Measurements from ENCODE around the gene SLC35F1.
A peak's percentile ranks its signal among the peaks of the same experiment; 100 is the strongest.

The SLC35F1 gene

DNA sequence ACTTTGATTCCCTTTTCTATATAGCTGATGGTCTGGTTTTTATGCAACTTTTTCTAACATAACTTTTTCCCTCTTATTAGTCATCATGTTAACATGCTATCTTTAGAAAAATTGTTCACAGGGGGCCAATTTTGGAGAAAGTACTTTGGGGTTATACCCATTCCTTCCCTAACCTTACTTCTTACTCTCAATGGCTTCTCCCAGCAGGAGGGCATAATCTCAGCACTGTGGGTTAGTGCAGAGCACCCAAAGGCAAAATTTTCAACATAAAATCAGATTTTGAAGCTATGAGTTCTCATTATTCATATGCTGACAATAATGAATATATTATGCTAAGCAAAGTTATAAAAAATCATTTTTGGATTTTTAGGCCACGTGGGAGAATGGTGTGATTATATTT, 299.2 kb downstream of the SLC35F1 start:
- no peak for DNase-seq

DNA sequence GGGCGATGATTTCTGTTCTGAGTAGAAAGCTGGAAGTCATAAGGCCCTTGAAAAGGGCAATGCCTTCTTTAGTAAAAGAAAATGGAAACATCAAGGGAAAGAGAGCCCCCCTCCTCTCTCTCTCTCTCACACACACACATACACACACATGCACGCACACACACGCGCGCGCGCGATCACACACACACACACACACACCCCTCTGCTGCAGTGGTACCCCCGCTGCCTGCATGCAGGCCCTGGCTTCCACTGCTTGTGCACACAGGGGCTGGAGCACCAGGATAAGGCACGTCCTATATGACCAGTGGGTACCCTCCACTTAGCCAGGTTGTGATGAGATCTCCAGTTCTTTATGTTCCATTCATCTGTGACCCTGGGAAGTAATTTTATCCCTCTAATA, 300.9 kb downstream of the SLC35F1 start:
- no peak for DNase-seq

DNA sequence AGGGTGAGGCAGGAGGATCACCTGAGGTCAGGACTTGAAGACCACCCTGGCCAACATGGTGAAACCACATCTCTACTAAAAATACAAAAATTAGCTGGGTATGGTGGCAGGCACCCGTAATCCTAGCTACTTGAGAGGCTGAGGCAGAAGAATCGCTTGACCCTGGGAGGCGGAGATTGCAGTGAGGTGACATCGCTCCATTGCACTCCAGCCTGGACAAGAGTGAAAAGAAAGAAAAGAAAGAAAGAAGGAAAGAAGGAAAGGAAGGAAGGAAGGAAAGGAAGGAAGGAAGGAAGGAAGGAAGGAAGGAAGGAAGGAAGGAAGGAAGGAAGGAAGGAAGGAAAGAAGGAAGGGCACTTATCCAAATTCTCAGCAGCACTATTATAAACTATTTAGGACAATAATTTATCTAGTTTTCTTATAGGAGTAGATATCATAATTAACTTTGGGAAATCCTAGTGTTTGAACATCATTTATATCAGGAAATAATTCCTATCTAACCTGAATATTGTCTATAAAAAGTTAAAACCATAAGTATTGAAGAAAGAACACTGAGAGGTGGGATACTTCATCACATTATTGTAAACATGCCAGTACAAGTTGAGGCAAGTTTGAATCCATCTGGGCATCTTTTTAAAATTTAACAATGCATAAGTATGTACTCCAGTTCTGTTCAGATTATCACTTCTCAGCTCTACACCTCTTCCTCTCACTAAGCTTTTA, 305.5 kb downstream of the SLC35F1 start:
- no peak for DNase-seq

DNA sequence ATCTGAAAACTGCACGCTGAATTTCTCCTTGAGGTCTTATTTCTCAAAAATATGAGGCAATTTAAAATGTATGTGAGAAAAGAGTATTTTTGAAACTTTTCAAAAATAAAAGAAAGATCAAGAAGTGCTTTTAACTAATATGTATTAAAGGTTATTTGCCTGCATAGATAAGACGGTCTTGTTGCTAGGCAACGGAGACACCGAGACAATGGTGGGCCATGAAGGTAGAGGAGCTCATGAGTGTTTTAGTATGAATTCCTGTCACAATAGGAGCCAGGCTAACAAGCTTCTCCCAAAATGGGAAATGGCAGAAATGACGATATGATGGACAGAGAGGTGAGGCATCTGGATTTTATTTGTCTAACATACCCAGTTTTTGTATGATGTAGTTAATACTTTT, 308.2 kb downstream of the SLC35F1 start:
- no peak for DNase-seq

DNA sequence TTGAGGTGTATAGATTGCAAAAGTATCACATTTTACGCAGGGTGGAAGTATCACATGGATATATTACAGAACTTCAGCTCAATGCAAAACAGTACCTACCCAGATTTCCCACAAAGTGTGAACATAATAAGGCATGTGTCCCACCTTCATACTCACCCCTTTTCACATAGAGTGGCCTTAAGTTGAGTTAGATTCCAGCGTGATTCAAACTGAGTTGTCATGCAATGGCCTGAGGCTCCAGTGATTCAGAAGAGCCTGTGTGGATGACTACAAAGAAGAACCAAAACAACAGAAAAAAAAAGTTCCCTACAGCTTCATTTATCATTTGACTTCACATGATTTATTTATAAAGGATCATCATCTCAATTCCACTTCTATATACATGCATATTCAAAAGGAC, 309.7 kb downstream of the SLC35F1 start:
- DNase-seq, result no peak

DNA sequence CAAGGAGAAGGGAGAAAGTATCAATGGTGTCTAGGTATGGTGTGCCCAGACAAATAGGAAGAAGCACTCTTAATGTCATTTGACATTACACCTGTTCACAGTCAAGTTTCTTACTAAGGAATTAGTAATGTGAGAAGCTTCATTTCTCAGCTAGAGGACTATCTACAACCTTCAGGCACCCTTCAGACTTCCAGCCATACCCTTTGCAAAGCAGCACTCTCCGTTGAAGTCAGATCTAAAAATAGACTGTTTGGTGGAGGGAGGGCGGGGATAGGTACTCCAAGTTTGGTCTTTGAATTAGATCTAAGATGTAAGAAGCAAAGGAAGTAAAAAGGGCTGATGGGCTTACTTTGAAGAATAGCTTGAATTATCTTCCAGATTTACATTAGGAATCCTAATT, 311.1 kb downstream of the SLC35F1 start:
- DNase-seq, result no peak

DNA sequence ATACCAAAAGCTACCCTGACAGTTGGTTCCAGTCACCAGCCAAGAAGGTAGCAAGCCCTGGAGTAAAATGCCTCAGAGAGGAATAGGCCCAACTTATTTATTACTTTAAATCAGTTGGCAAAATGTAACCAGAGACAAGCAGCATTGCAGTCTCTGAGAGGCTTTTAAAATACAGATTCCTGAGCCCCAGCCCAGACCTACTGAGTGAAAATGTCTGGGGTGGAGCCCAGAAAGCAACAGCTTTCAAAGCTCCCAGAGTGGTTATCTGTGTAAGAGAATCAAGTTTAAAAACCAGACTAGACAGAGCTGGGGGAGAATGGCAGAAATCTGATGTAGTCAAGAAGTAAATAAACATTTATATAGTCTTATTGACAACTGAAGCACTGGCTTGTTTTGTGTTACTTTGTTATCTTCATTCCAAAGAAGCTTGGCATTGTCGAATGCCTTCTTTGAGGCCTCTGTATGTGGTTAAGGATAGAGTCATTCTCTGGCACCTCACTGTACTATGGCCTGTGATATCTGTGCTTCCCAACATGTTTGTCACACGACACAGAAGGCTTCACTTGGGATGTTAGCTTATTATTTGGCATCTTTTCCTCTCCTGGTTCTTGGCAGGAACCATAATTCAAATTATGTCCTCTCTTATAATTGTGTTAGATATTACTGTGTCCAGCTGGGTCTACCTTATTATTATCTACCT, 313.5 kb downstream of the SLC35F1 start:
- no peak for DNase-seq

DNA sequence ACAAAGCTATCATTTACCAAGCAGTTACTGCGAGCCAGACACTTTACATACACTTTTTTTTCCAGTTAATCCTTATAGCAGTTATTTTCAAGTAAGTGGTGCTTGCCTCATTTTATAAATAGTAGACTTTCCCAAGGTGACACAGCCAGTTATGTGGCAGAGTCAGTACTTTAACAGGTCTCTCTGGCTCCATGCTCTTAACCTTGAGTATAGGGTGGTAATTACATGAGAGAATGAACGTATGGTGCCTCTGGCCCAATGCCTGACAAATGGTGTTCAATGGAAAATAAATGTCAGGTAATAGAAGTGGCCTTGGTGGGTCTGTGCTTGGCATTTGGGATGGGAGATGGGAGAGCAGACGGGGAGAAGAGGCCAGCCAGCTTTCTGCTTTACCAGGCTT, 316.3 kb downstream of the SLC35F1 start:
- DNase-seq, result no peak

DNA sequence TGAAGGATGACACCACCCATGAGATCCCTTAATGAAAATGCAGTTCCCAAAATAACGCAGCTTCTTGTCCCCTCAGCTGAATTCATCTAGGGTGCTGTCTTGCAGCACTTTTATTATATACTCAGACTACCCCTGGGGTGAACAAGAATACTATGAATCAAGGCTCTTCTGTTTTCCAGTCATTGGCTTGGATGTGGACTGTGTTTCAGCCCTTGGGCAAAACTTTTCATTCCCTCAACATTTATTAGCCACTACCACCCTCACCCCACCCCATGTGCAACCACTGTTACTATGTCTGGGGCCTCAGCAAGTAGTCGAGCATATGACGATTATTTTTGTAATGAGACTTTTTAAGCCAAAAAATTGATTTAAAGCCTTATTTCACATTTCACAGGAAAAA, 321.8 kb downstream of the SLC35F1 start:
- DNase-seq, result no peak

DNA sequence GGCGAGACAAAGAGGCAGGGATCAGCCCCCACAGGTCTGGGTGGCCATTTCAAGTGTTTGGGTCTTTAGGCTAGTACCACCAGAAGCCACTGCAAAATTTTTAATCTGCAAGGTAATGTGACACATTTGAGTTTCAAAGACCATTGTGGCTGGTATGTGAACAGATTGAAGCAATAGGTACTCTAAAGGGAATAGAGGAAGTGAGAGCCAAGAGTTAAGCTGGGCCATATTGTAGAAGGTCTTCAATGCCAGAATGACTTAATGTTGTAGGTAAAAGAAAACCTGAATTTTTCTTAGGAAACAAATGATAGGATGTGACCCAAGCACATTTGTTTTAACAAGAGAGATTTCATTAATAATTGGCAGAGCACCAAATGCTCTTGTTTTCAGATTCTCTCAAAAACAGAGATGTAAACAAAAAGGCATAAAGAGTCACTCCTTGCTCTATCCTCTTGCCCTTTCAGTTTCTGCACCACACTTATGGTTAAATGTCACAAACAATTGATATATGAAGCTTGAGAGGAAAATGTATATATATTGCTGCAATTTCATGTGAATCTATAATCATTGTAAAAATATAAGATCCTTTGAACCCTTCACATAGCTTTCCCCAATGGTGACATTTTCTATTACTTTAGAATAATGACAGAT, 333.9 kb downstream of the SLC35F1 start:
- no peak for DNase-seq

DNA sequence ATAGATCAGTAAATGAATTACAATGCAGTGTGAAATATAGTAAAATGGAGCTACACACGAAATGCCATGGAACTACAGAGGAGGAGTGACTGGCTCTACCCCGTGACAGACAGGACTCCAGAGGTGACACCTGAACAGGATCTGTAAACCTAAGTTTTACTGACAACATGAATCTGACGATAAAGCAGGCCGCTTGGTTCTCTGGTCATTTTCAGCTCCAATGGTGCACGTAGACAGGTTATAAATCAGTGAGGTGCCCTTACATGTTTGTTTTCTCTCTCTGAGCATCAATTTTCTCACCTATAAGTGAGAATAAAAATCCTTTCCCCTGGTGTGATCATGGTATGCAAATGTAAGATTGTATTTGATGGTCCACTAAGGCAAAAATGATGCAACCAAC, 339.3 kb downstream of the SLC35F1 start:
- DNase-seq, result no peak

DNA sequence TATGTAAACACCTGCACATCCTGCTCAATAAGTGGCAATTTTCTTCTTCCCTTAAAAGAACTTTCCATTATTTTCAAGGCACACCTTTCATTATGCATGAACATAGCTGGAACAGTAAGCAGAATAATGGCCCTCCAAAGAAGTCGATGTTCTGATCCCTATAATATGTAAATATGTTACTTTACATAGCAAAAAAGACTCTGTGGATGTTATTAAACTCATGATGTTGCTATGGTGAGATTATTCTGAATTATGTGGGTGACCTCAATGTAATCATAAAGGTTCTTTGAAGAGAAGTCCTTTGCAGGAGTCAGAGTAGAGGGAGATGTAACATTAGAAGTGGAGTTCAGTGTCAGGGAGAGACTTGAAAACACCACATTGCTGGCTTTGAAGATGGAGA, 341.1 kb downstream of the SLC35F1 start:
- no peak for DNase-seq

DNA sequence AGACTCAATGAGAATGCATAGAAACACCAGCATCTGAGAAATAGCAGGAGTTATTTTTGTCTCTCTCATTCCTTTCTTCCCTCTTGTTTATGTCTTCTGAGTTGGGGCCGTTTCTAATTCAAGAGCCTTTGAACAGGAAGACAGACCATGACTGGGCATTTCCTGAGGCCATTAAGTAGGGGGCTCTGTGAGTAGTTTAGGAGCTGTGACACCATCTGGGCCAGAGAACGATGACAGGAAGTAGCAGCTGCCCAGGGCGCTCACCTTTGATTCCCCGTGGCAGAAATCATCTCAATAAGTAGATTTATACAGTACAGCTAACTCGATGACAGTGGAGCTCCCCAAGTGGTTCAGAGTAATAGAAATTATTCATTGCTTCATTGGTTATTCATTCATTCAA, 342.6 kb downstream of the SLC35F1 start:
- no peak for DNase-seq

DNA sequence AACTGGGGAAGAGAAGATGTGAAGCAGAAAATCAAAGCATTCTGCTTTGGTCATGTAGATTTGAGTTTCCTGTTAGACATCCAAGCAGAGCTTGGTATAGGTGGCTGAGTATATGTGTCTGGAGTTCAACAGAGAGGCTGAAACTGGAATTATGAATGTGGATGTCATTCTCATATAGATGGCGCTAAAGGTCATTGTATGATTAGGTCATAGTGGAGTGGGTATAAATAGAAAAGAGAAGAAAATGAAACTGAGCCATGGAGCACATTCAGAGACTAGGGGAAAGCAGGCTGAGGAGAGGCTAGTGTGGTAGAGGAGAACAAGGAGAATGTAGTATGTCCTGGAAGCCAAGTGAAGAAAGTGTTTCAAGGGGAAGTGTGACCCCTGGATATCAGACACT, 345.4 kb downstream of the SLC35F1 start:
- DNase-seq, result no peak

DNA sequence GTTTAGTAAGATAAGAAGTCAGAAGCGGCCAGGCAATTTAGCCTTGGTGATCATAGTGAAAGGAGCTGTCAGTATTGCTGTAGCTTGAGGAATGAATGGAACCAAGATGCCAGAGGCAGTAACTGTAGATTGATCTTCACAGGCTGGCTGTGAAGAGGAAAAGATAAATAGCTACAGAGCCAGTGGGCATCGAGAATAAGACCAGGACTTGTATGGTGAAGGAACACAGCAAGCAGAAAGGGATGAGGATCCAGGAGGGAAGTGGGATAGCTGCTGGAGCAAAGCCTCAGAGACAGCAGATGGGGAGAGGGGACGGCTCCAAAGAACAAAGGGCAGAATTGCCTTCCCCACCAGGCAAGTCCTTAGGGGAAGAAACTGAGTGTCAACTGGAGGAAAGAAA, 346.7 kb downstream of the SLC35F1 start:
- no peak for DNase-seq

DNA sequence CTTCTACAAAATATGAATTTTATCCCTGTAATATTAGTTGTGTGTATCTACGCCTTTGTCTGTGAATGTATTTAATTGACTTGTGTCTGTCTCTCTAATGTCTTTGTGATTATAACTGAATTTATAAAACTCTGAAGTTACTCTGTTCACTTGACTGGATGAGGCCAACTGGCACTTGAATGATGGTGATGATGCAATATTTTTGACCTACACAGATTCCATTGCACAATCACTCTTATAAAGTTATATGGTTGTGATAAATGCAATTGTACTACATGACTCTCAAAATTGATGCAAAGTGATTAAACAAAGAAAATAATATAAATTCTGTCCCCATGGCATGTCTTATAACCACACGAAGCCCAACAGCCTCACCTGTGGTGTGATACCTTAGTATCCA, 353.8 kb downstream of the SLC35F1 start:
- no peak for DNase-seq

DNA sequence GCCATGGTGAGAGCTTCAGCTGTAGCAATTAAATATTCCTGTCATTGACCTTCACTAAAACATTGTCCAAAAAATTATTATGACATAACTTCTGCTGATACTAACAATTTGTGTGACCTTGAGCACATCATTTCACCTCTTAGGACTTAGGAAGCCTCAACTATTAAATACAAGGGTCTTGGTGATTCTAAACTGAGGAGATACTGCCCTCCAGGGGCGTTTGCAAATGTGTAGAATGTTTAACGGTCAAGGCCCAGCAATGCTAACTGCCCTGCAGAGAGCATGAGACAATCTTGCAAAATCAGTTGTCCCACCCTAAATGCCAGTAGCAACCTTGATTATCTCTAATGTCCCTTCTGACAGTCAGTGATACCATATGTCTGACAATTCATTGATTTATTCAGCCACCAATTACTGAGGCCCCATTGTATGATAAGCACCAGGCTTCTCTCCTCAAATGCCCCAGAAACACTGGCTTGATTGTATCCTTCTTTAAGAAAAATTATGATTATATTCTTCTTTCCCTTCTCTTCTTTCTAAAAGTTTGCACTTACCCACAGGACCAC, 356.9 kb downstream of the SLC35F1 start:
- peak; percentile 8 for DNase-seq

DNA sequence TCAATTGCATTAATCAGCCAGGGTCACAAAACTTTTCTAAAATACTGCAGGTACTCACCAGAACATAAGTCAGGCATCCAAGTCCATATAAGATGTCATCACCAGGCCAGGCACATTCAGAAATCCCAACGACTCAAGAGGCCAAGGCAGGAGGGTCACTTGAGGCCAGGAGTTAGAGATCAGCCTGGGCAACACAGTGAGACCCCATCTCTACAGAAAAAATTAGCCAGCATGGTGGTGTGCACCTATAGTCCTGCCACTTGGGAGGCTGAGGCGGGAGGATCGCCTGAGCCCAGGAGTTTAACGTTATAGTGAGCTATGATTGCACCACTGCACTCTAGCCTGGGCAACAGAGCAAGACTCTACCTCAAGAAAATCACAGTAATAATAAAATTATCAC, 362.6 kb downstream of the SLC35F1 start:
- DNase-seq, result no peak

DNA sequence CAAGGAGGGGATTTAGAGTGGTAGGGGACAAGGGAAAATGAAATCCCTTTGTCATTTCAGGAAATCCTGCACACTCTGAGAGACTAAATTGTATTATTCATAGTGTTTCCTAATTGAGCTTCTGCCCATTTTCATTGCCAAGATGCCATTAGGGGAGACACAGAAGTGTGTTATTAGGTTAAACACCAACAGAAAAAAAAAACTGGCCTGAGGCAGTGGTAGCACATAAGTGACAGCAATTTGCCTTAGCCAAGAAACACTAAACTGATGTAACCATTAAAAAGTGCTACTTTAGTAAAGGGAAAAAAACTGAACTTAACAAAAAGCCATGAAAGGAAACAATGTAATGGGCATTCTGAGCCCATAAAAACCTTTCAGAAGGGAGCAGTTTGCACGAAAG, 370.6 kb downstream of the SLC35F1 start:
- no peak for DNase-seq

DNA sequence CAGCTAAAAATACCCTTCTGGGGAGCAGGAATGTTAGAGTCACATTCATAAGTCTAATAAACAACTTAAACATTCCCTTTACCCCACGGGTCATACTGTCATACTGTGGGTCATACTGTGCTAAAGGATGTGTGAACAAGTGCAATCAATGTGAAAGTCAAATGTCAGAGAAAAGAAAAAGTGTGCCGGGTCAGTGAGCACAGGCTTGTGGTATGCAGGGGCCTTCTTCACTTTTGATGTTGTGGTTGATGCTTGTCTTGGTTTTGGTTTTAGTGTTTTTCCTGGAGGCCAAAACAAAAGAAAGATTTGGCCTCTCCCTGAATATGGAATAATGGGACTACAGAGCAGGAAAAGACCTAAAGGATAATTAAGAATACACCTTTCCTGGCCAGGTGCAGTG, 373.1 kb downstream of the SLC35F1 start:
- DNase-seq, result peak; percentile 9

DNA sequence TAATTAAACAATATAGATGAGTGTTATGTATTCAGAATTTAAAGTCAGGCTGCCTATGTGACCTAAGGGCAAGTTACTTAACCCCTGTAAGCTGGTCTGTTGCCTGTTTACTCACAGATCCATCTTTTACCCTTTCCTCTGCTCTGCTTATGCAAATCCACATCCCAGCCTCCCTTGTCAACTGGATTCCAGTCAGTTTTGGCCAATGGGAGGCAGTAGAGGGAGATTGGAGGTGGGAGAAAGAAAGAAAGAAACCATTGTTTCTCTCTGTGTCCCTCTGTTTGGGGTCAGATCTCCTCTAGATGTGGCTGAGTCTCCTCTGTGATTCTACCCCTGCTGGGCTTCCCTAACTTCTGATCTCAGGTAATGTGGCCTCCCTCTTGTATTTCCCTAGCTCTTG, 374.2 kb downstream of the SLC35F1 start:
- DNase-seq, result no peak

DNA sequence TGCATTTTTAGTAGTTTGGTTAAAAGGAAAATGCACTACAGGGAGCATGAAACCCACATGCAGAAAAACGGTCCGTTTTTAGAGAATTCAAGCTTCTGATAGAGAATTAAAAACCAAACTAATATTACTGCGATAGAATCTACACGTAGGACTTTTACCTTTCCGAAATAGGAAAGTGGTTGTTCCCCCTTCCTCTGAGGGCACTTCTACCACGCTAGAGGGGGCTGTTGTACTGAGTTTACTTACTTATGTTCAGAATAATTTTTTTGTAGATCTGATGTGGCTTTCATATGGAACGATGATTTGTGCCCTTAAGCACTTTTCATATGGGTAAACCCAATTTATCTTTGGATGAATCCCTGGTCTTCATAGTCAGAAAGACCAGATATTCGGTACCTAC, 376.7 kb downstream of the SLC35F1 start:
- peak; percentile 68 for DNase-seq

DNA sequence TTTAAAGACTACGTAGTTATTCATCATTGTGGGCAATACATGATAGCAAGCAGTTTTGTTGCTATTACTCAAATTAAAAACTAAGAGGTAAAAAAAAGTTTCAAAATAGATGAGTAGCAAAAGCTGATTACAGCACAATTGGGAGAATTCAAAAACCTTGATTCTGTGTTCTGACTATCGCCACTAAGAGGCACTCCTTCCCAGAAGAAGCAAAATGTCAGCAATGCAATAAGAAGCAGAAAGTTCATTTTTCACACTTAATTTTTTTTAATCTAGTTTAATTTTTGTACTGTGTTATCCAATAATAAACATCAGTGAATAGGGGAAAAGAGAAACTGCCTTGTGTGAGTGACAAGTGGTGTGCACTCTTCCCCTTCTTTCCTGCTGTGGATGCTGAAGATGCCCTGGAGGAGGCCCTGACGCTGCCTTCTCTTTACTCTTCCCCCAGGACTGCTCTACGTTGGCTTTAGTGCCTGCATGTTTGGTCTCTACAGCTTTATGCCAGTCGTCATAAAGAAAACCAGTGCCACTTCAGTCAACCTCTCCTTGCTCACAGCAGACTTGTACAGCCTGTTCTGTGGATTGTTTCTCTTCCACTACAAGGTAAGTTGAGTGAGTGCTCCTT, 377.8 kb downstream of the SLC35F1 start:
- DNase-seq, result peak; percentile 24

DNA sequence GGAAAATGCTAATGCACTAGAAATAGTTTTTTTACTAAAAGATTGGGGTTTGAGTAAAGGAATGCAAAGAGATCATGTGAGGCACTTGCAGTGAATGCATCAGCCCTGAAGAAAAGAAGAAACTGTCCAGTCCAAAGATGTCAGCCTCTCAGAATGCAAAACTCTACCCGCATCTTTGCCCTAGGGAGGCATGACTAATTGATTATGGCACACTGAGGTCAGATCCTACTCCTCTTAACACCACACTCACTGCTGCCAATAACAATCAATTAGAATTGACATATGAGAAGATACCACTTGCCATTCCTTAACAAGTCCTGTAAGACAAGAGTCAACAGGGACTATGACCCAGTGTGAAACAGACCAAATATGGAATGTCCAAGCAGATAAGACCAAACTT, 378.7 kb downstream of the SLC35F1 start:
- DNase-seq, result peak; percentile 14
